ENCODE measurements around the gene ZNF584.
"Not testable (repeated sequence)": the region's sequence is repeated elsewhere in the genome, so short reads cannot be mapped to it uniquely, and the experiment has no call there.

Gene ZNF584

DNA sequence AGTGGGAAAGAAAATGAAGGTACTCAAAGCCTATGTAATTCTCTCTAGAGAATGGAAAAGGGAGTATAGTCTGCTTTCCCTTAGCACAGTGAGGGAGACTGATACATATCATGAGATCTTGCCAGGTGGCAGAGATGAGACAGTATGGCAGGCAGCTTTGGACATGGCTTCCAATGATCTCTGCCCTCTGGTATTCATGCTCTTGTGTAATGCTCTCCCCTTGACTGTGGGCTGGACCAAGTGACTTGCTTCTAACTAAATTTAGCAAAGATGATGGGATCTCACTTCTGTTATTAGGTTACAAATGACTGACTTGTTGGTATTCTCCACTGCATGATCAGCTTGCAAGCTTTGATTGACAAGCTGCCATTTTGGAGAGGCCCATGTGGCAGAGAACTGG, 21.3 kb downstream of the ZNF584 start:
- Histone ChIP-seq H3K27me3 (ENCODE audit: insufficient read depth, poor library complexity, severe bottlenecking) (no peaks in the 10 kb centered on the region), H3K4me3 (replicated peaks; ENCODE audit: insufficient read depth, low read length) (no peak overlapping the region), H3K27ac (replicated peaks) (no peak overlapping the region)
- no peak for DNase-seq (ENCODE audit: low read depth in 1 of 2, low spot score in 1 of 2)
- TF ChIP-seq, protein P1, sequence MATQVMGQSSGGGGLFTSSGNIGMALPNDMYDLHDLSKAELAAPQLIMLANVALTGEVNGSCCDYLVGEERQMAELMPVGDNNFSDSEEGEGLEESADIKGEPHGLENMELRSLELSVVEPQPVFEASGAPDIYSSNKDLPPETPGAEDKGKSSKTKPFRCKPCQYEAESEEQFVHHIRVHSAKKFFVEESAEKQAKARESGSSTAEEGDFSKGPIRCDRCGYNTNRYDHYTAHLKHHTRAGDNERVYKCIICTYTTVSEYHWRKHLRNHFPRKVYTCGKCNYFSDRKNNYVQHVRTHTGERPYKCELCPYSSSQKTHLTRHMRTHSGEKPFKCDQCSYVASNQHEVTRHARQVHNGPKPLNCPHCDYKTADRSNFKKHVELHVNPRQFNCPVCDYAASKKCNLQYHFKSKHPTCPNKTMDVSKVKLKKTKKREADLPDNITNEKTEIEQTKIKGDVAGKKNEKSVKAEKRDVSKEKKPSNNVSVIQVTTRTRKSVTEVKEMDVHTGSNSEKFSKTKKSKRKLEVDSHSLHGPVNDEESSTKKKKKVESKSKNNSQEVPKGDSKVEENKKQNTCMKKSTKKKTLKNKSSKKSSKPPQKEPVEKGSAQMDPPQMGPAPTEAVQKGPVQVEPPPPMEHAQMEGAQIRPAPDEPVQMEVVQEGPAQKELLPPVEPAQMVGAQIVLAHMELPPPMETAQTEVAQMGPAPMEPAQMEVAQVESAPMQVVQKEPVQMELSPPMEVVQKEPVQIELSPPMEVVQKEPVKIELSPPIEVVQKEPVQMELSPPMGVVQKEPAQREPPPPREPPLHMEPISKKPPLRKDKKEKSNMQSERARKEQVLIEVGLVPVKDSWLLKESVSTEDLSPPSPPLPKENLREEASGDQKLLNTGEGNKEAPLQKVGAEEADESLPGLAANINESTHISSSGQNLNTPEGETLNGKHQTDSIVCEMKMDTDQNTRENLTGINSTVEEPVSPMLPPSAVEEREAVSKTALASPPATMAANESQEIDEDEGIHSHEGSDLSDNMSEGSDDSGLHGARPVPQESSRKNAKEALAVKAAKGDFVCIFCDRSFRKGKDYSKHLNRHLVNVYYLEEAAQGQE (IDR thresholded peaks at IDR 0.05; ENCODE audit: insufficient replicate concordance, low read depth), result no peak
- TF ChIP-seq, protein P2, sequence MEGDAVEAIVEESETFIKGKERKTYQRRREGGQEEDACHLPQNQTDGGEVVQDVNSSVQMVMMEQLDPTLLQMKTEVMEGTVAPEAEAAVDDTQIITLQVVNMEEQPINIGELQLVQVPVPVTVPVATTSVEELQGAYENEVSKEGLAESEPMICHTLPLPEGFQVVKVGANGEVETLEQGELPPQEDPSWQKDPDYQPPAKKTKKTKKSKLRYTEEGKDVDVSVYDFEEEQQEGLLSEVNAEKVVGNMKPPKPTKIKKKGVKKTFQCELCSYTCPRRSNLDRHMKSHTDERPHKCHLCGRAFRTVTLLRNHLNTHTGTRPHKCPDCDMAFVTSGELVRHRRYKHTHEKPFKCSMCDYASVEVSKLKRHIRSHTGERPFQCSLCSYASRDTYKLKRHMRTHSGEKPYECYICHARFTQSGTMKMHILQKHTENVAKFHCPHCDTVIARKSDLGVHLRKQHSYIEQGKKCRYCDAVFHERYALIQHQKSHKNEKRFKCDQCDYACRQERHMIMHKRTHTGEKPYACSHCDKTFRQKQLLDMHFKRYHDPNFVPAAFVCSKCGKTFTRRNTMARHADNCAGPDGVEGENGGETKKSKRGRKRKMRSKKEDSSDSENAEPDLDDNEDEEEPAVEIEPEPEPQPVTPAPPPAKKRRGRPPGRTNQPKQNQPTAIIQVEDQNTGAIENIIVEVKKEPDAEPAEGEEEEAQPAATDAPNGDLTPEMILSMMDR (IDR thresholded peaks at IDR 0.05; ENCODE audit: insufficient read depth, low read length), result no peak
- no peak for TF ChIP-seq SPI1 (IDR thresholded peaks at IDR 0.05; ENCODE audit: borderline replicate concordance, low read depth)
- no peak for TF ChIP-seq GABPA (IDR thresholded peaks at IDR 0.05; ENCODE audit: low read depth)
- no peak for TF ChIP-seq POLR2AphosphoS5 (IDR thresholded peaks at IDR 0.05; ENCODE audit: low read depth)

DNA sequence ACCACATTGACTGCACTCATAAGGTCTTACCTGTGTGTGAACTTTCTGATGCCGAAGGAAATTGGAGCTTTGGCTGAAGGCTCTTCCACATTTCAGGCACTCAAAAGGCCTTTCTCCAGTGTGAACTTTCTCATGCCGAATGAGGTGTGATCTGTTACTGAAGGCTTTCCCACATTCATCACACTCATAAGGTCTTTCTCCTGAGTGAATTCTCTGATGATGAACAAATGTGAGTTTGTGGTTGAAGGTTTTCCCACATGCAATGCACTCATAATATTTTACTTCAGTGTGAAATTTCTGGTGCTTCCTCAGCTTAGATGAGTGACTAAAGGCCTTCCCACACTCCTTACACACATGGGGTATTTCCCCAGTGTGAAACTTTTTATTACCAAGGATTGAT, 25.8 kb downstream of the ZNF584 start:
- DNase-seq (ENCODE audit: low read depth in 1 of 2, low spot score in 1 of 2), result no peak
- TF ChIP-seq, protein P2 (IDR thresholded peaks at IDR 0.05; ENCODE audit: insufficient read depth, low read length), result no peak
- TF ChIP-seq POLR2AphosphoS5 (IDR thresholded peaks at IDR 0.05; ENCODE audit: low read depth), result no peak
- no peak for TF ChIP-seq SPI1 (IDR thresholded peaks at IDR 0.05; ENCODE audit: borderline replicate concordance, low read depth)
- no peak for TF ChIP-seq GABPA (IDR thresholded peaks at IDR 0.05; ENCODE audit: low read depth)
- H3K27me3 ChIP-seq (ENCODE audit: insufficient read depth, poor library complexity, severe bottlenecking), result no peaks in the 10 kb centered on the region
- H3K27ac ChIP-seq (replicated peaks), result no peak overlapping the region
- H3K4me3 ChIP-seq (replicated peaks; ENCODE audit: insufficient read depth, low read length), result no peak overlapping the region

DNA sequence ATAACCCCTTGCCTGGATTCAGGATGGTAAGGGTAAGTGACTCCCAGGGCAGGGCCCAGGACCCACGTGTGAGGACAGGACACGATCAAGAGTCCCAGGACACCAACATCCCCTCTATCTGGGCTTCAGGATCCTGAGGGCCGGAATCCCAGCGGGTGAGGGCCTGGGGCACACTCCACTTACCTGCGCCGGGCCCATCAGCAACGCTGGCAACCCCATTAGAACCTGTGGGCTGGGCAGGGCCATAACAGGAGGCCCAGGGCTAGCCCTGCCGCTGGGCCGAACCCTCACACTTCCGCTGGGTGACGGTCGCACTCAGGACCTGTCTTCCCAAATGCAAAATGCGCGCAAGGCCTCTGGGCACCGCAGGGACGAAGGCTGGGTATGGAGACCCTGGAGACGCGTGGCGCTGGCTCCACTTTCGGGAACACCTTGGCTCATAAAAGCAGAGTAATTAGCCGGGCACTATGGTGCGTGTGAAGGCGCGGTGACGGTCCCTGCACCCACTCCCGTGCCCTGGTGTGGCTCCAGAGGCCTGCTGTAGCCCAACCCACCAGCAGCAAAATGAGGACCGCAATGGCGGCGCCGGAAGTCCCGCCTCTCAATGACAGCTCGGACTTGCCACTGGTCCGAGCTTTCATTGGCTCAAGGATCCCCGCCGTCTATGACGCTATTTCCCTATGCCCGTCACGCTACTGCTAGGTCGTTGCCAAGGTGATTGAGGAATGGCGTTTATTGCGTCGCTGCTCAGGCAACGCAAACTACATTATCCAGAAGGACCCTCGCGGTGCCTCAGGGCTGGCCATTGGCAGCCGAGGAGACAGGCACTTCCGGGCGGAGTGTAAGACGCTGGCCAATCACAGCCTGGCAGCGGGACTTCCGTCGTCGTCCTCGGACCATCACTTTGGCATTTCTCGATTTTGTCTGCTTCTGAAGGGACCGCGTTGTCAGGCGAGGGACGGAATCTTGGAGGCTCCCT, 31.4 kb downstream of the ZNF584 start, which contains the start of gene ZNF132:
Gene ZNF132, minus strand, starts transcription at position 578 of the 979 bp plus-strand sequence. Its CDS starts 332 bp downstream, at position 246.
- TF ChIP-seq, protein P2 (IDR thresholded peaks at IDR 0.05; ENCODE audit: insufficient read depth, low read length), result no peak
- TF ChIP-seq GABPA (IDR thresholded peaks at IDR 0.05; ENCODE audit: low read depth), result peak; percentile 74
- DNase-seq (ENCODE audit: low read depth in 1 of 2, low spot score in 1 of 2), result peak; percentile 98 to 99
- Histone ChIP-seq H3K27ac (replicated peaks) (peak within 1 kb of the TSS; percentile 82), H3K4me3 (replicated peaks; ENCODE audit: insufficient read depth, low read length) (peak within 1 kb of the TSS; percentile 60), H3K27me3 (ENCODE audit: insufficient read depth, poor library complexity, severe bottlenecking) (no peaks in the 10 kb centered on the region)

DNA sequence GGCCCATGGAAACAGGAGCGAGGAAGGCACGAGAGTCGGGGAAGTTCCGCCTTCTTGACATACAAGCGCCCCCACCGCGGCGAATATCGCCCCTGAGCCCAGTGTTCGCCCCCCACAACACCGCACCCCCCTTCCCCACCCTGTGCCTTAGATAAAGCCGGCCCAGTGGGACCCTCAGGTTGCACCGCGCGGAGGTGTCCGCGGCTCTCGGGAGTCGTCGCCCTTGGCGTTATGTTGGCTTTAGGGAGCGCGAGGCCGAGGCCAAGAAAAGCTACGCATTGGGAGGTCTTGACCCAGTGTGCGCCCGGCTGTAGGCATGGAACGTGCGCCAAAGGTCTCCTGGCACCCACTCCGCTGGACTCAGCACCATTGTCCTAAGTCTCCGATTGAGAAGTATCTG, 32.1 kb downstream of the ZNF584 start:
- no peak for DNase-seq (ENCODE audit: low read depth in 1 of 2, low spot score in 1 of 2)
- Histone ChIP-seq H3K27ac (replicated peaks) (peak overlapping the region; percentile 82), H3K4me3 (replicated peaks; ENCODE audit: insufficient read depth, low read length) (peak overlapping the region; percentile 60), H3K27me3 (ENCODE audit: insufficient read depth, poor library complexity, severe bottlenecking) (no peaks in the 10 kb centered on the region)
- TF ChIP-seq, protein P1 (IDR thresholded peaks at IDR 0.05; ENCODE audit: insufficient replicate concordance, low read depth), result no peak
- TF ChIP-seq GABPA (IDR thresholded peaks at IDR 0.05; ENCODE audit: low read depth) (no peak), SPI1 (IDR thresholded peaks at IDR 0.05; ENCODE audit: borderline replicate concordance, low read depth) (no peak), POLR2AphosphoS5 (IDR thresholded peaks at IDR 0.05; ENCODE audit: low read depth) (no peak)
- TF ChIP-seq, protein P2 (IDR thresholded peaks at IDR 0.05; ENCODE audit: insufficient read depth, low read length), result no peak

DNA sequence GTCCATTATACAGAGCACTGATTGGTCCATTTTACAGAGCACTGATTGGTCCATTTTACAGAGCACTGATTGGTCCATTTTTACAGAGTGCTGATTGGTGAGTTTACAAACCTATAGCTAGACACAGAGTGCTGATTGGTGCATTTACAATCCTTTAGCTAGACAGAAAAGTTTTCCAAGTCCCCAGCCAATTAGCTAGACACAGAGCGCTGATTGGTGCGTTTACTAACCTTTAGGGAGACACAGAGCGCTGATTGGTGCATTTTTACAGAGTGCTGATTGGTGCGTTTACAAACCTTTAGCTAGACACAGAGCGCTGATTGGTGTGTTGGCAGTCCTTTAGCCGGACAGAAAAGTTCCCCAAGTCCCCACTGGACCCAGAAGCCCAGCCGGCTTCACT, 34.5 kb downstream of the ZNF584 start:
- not testable (repeated sequence) for DNase-seq (ENCODE audit: low read depth in 1 of 2, low spot score in 1 of 2)

DNA sequence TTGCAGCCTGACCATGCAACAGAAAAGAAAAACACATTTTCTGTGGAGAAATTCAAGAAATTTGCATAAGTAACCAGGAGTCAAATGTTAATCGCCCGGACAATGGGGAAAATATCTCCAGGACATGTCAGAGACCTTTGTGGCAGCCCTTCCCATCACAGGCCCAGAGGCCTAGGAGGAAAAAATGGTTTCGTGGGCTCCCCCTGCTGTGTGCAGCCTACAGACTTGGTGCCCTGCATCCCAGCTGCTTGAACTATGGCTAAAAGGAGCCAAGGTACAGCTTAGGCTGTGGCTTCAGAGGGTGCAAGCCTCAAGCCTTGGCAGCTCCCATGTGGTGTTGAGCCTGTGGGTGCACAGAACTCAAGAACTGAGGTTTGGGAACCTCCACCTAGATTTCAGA, 40.4 kb downstream of the ZNF584 start:
- H3K27me3 ChIP-seq (ENCODE audit: insufficient read depth, poor library complexity, severe bottlenecking); H3K4me3 ChIP-seq (replicated peaks; ENCODE audit: insufficient read depth, low read length); H3K27ac ChIP-seq (replicated peaks); DNase-seq (ENCODE audit: low read depth in 1 of 2, low spot score in 1 of 2): not testable (repeated sequence)

More for the DNA sequence above, 34.5 kb downstream of the ZNF584 start:
- H3K4me3 ChIP-seq (replicated peaks; ENCODE audit: insufficient read depth, low read length); H3K27ac ChIP-seq (replicated peaks); H3K27me3 ChIP-seq (ENCODE audit: insufficient read depth, poor library complexity, severe bottlenecking): not testable (repeated sequence)
